ENCODE results near the gene CHD5. TPM values are rescaled to one million over a fixed set of nuclear protein-coding genes. Genes with fewer than 3 reads are reported as not detected.

The CHD5 gene
- total RNA-seq, 1 experiment from 2014 or later = 0.07 TPM

- no peak for DNase-seq (ENCODE audit: low read depth)
These were observed 22.1 kb upstream of the CHD5 start for GRCh38 chr1:6202256-6202655.

GRCh38 chr1:6200188-6200809, 20.2 kb upstream of the CHD5 start:
- DNase-seq (ENCODE audit: low read depth) = no peak

GRCh38 chr1:6199298-6200187, 19.4 kb upstream of the CHD5 start, which contains the start of gene RPL22:
Gene RPL22 (minus strand): TSS chr1:6199595. CDS start chr1:6199573, 22 bp downstream.
- peak; percentile 100 for DNase-seq (ENCODE audit: low read depth)

GRCh38 chr1:6198646-6199297, 18.7 kb upstream of the CHD5 start:
- no peak for DNase-seq (ENCODE audit: low read depth)

GRCh38 chr1:6197746-6198427, 17.8 kb upstream of the CHD5 start:
- DNase-seq (ENCODE audit: low read depth) = no peak

GRCh38 chr1:6191968-6192367, 11.8 kb upstream of the CHD5 start:
- no peak for DNase-seq (ENCODE audit: low read depth)

GRCh38 chr1:6188466-6188865, 8.3 kb upstream of the CHD5 start:
- DNase-seq (ENCODE audit: low read depth) = peak; percentile 47

GRCh38 chr1:6185635-6186382, 5.7 kb upstream of the CHD5 start:
- peak; percentile 45 for DNase-seq (ENCODE audit: low read depth)

- DNase-seq (ENCODE audit: low read depth) = peak; percentile 73
These were observed 5.0 kb upstream of the CHD5 start for GRCh38 chr1:6185151-6185550.

GRCh38 chr1:6184083-6184783, 4.1 kb upstream of the CHD5 start:
- DNase-seq (ENCODE audit: low read depth) = no peak

- DNase-seq (ENCODE audit: low read depth) = peak; percentile 57
These were observed 3.4 kb upstream of the CHD5 start for GRCh38 chr1:6183520-6183989.

- DNase-seq (ENCODE audit: low read depth) = peak; percentile 37
These were observed 1.2 kb upstream of the CHD5 start for GRCh38 chr1:6181347-6181770.

GRCh38 chr1:6180707-6181311, 688 bp upstream of the CHD5 start:
- no peak for DNase-seq (ENCODE audit: low read depth)

- no peak for DNase-seq (ENCODE audit: low read depth)
These were observed 451 bp downstream of the CHD5 start for GRCh38 chr1:6179564-6180175.

- no peak for DNase-seq (ENCODE audit: low read depth)
These were observed 1.2 kb downstream of the CHD5 start for GRCh38 chr1:6178751-6179563.

- DNase-seq (ENCODE audit: low read depth) = no peak
These were observed 2.3 kb downstream of the CHD5 start for GRCh38 chr1:6177681-6178380.

- DNase-seq (ENCODE audit: low read depth) = no peak
These were observed 3.3 kb downstream of the CHD5 start for GRCh38 chr1:6176779-6177178.

GRCh38 chr1:6175411-6175828, 4.7 kb downstream of the CHD5 start:
- DNase-seq (ENCODE audit: low read depth) = no peak
